Measurements from ENCODE around the gene GPR156.
"Not testable (repeated sequence)": the region's sequence is repeated elsewhere in the genome, so short reads cannot be mapped to it uniquely, and the experiment has no call there.

The GPR156 gene

GRCh38 chr3:120300971-120301370, 15.9 kb upstream of the GPR156 start:
- Histone ChIP-seq H3K9me3 (ENCODE audit: control insufficient read depth, insufficient read depth, low read length) (no peaks in the 10 kb centered on the region), H3K27me3 (ENCODE audit: control insufficient read depth, insufficient read depth, low read length) (no peaks in the 10 kb centered on the region), H3K36me3 (ENCODE audit: control insufficient read depth, insufficient read depth, low read length) (no peaks in the 10 kb centered on the region), H3K4me3 (ENCODE audit: low read length) (no peak overlapping the region), H3K4me1 (ENCODE audit: control insufficient read depth, insufficient read depth, low read length) (no peaks in the 10 kb centered on the region), H3K27ac (ENCODE audit: low read length) (no peak overlapping the region)
- no CpG with 5 or more reads among the region's 3 CpGs for WGBS (ENCODE audit: insufficient coverage, insufficient read length)
- no peak for DNase-seq (ENCODE audit: low read depth, low spot score)

- Histone ChIP-seq H3K36me3 (ENCODE audit: control insufficient read depth, insufficient read depth, low read length) (no peaks in the 10 kb centered on the region), H3K27me3 (ENCODE audit: control insufficient read depth, insufficient read depth, low read length) (no peaks in the 10 kb centered on the region), H3K9me3 (ENCODE audit: control insufficient read depth, insufficient read depth, low read length) (no peaks in the 10 kb centered on the region), H3K4me3 (ENCODE audit: low read length) (no peak overlapping the region), H3K4me1 (ENCODE audit: control insufficient read depth, insufficient read depth, low read length) (no peaks in the 10 kb centered on the region), H3K27ac (ENCODE audit: low read length) (no peak overlapping the region)
- no peak for DNase-seq (ENCODE audit: low read depth, low spot score)
These were observed 14.4 kb upstream of the GPR156 start for GRCh38 chr3:120299403-120299802.

- no peaks in the 10 kb centered on the region for H3K4me1 ChIP-seq (ENCODE audit: control insufficient read depth, insufficient read depth, low read length)
- no peaks in the 10 kb centered on the region for H3K36me3 ChIP-seq (ENCODE audit: control insufficient read depth, insufficient read depth, low read length)
- no peak overlapping the region for H3K4me3 ChIP-seq (ENCODE audit: low read length)
- no peak overlapping the region for H3K27ac ChIP-seq (ENCODE audit: low read length)
- H3K9me3 ChIP-seq (ENCODE audit: control insufficient read depth, insufficient read depth, low read length): no peaks in the 10 kb centered on the region
- no peak for DNase-seq (ENCODE audit: low read depth, low spot score)
- no peaks in the 10 kb centered on the region for H3K27me3 ChIP-seq (ENCODE audit: control insufficient read depth, insufficient read depth, low read length)
These were observed 14.0 kb upstream of the GPR156 start for GRCh38 chr3:120298996-120299395.

- WGBS (ENCODE audit: insufficient coverage, insufficient read length): no CpG with 5 or more reads among the region's 2 CpGs
- not testable (repeated sequence) for H3K27me3 ChIP-seq (ENCODE audit: control insufficient read depth, insufficient read depth, low read length); DNase-seq (ENCODE audit: low read depth, low spot score)
These were observed 6.5 kb upstream of the GPR156 start for GRCh38 chr3:120291552-120291951.

GRCh38 chr3:120289636-120290035, 4.6 kb upstream of the GPR156 start:
- DNase-seq (ENCODE audit: low read depth, low spot score): no peak
- Histone ChIP-seq H3K27me3 (ENCODE audit: control insufficient read depth, insufficient read depth, low read length) (peaks cover 2% of the 10 kb centered on the region; the same call in 1 of the 2 replicates), H3K4me1 (ENCODE audit: control insufficient read depth, insufficient read depth, low read length) (no peaks in the 10 kb centered on the region), H3K36me3 (ENCODE audit: control insufficient read depth, insufficient read depth, low read length) (no peaks in the 10 kb centered on the region), H3K9me3 (ENCODE audit: control insufficient read depth, insufficient read depth, low read length) (no peaks in the 10 kb centered on the region), H3K27ac (ENCODE audit: low read length) (no peak overlapping the region), H3K4me3 (ENCODE audit: low read length) (no peak overlapping the region)
- WGBS (ENCODE audit: insufficient coverage, insufficient read length): no CpG with 5 or more reads among the region's 16 CpGs

More at GRCh38 chr3:120291552-120291951, 6.5 kb upstream of the GPR156 start:
- H3K4me3 ChIP-seq (ENCODE audit: low read length); H3K4me1 ChIP-seq (ENCODE audit: control insufficient read depth, insufficient read depth, low read length); H3K9me3 ChIP-seq (ENCODE audit: control insufficient read depth, insufficient read depth, low read length); H3K27ac ChIP-seq (ENCODE audit: low read length); H3K36me3 ChIP-seq (ENCODE audit: control insufficient read depth, insufficient read depth, low read length): not testable (repeated sequence)

- Histone ChIP-seq H3K4me1 (ENCODE audit: control insufficient read depth, insufficient read depth, low read length) (no peaks in the 10 kb centered on the region), H3K27ac (ENCODE audit: low read length) (no peak overlapping the region), H3K4me3 (ENCODE audit: low read length) (no peak overlapping the region), H3K36me3 (ENCODE audit: control insufficient read depth, insufficient read depth, low read length) (no peaks in the 10 kb centered on the region), H3K9me3 (ENCODE audit: control insufficient read depth, insufficient read depth, low read length) (no peaks in the 10 kb centered on the region), H3K27me3 (ENCODE audit: control insufficient read depth, insufficient read depth, low read length) (peaks cover 3% of the 10 kb centered on the region; the same call in 1 of the 2 replicates)
- no peak for DNase-seq (ENCODE audit: low read depth, low spot score)
- WGBS (ENCODE audit: insufficient coverage, insufficient read length): no CpG with 5 or more reads among the region's 2 CpGs
These were observed 1.4 kb upstream of the GPR156 start for GRCh38 chr3:120286465-120286864.

- Histone ChIP-seq H3K27ac (ENCODE audit: low read length) (no peak overlapping the region), H3K9me3 (ENCODE audit: control insufficient read depth, insufficient read depth, low read length) (no peaks in the 10 kb centered on the region), H3K4me1 (ENCODE audit: control insufficient read depth, insufficient read depth, low read length) (no peaks in the 10 kb centered on the region), H3K36me3 (ENCODE audit: control insufficient read depth, insufficient read depth, low read length) (no peaks in the 10 kb centered on the region), H3K27me3 (ENCODE audit: control insufficient read depth, insufficient read depth, low read length) (peaks cover 3% of the 10 kb centered on the region; the same call in 1 of the 2 replicates), H3K4me3 (ENCODE audit: low read length) (peak overlapping the region; percentile 82; the same call in 1 of the 2 replicates)
- no CpG with 5 or more reads among the region's 15 CpGs for WGBS (ENCODE audit: insufficient coverage, insufficient read length)
- no peak for DNase-seq (ENCODE audit: low read depth, low spot score)
These were observed 453 bp upstream of the GPR156 start for GRCh38 chr3:120285508-120285841.

- Histone ChIP-seq H3K27ac (ENCODE audit: low read length) (no peak overlapping the region), H3K9me3 (ENCODE audit: control insufficient read depth, insufficient read depth, low read length) (no peaks in the 10 kb centered on the region), H3K4me1 (ENCODE audit: control insufficient read depth, insufficient read depth, low read length) (no peaks in the 10 kb centered on the region), H3K36me3 (ENCODE audit: control insufficient read depth, insufficient read depth, low read length) (no peaks in the 10 kb centered on the region), H3K27me3 (ENCODE audit: control insufficient read depth, insufficient read depth, low read length) (peaks cover 3% of the 10 kb centered on the region; the same call in 1 of the 2 replicates), H3K4me3 (ENCODE audit: low read length) (no peak overlapping the region)
- DNase-seq (ENCODE audit: low read depth, low spot score): no peak
- WGBS (ENCODE audit: insufficient coverage, insufficient read length): no CpG with 5 or more reads among the region's 3 CpGs
These were observed 3.8 kb downstream of the GPR156 start for GRCh38 chr3:120281261-120281660.

- DNase-seq (ENCODE audit: low read depth, low spot score): no peak
- H3K27me3 ChIP-seq (ENCODE audit: control insufficient read depth, insufficient read depth, low read length): peaks cover 3% of the 10 kb centered on the region; the same call in 1 of the 2 replicates
- WGBS (ENCODE audit: insufficient coverage, insufficient read length): no CpG with 5 or more reads among the region's 3 CpGs
- no peaks in the 10 kb centered on the region for H3K36me3 ChIP-seq (ENCODE audit: control insufficient read depth, insufficient read depth, low read length)
- H3K4me1 ChIP-seq (ENCODE audit: control insufficient read depth, insufficient read depth, low read length): no peaks in the 10 kb centered on the region
- H3K27ac ChIP-seq (ENCODE audit: low read length): no peak overlapping the region
- H3K4me3 ChIP-seq (ENCODE audit: low read length): no peak overlapping the region
- no peaks in the 10 kb centered on the region for H3K9me3 ChIP-seq (ENCODE audit: control insufficient read depth, insufficient read depth, low read length)
These were observed 4.5 kb downstream of the GPR156 start for GRCh38 chr3:120280566-120280965.

GRCh38 chr3:120280026-120280425, 5.0 kb downstream of the GPR156 start:
- Histone ChIP-seq H3K27ac (ENCODE audit: low read length) (no peak overlapping the region), H3K4me3 (ENCODE audit: low read length) (no peak overlapping the region), H3K9me3 (ENCODE audit: control insufficient read depth, insufficient read depth, low read length) (no peaks in the 10 kb centered on the region), H3K36me3 (ENCODE audit: control insufficient read depth, insufficient read depth, low read length) (no peaks in the 10 kb centered on the region), H3K27me3 (ENCODE audit: control insufficient read depth, insufficient read depth, low read length) (peaks cover 3% of the 10 kb centered on the region; the same call in 1 of the 2 replicates), H3K4me1 (ENCODE audit: control insufficient read depth, insufficient read depth, low read length) (no peaks in the 10 kb centered on the region)
- WGBS (ENCODE audit: insufficient coverage, insufficient read length): no CpG with 5 or more reads among the region's 1 CpG
- no peak for DNase-seq (ENCODE audit: low read depth, low spot score)

- H3K4me1 ChIP-seq (ENCODE audit: control insufficient read depth, insufficient read depth, low read length): no peaks in the 10 kb centered on the region
- WGBS (ENCODE audit: insufficient coverage, insufficient read length): no CpG with 5 or more reads among the region's 2 CpGs
- no peak overlapping the region for H3K4me3 ChIP-seq (ENCODE audit: low read length)
- DNase-seq (ENCODE audit: low read depth, low spot score): no peak
- H3K36me3 ChIP-seq (ENCODE audit: control insufficient read depth, insufficient read depth, low read length): no peaks in the 10 kb centered on the region
- no peak overlapping the region for H3K27ac ChIP-seq (ENCODE audit: low read length)
- H3K27me3 ChIP-seq (ENCODE audit: control insufficient read depth, insufficient read depth, low read length): no peaks in the 10 kb centered on the region
- no peaks in the 10 kb centered on the region for H3K9me3 ChIP-seq (ENCODE audit: control insufficient read depth, insufficient read depth, low read length)
These were observed 8.3 kb downstream of the GPR156 start for GRCh38 chr3:120276767-120277166.

Measured in iPS DF 6.9 (cell line).